Peyer's patch (tissue), 4 donors: ENCODE measurements around the gene LILRA2.
"Not testable (repeated sequence)": the region's sequence is repeated elsewhere in the genome, so short reads cannot be mapped to it uniquely, and the experiment has no call there.

ENCODE experiments used
- CTCF ChIP-seq, 6 experiments: fragments of 450-650 bp in 4 of 6; fragments of 200-600 bp in 2 of 6; sonication (generic) in 1 of 6; IDR thresholded peaks; one replicate each; pipeline ENCODE4 v1.5.1; 2017 to 2019; ENCODE audit warnings: antibody characterized with exemption in 6 of 6, mild to moderate bottlenecking in 3 of 6, moderate library complexity in 1 of 6
- POLR2A ChIP-seq, 2 donors: fragments of 450-650 bp; IDR thresholded peaks; one replicate each; pipeline ENCODE4 v1.5.1; 2017; ENCODE audit warnings: antibody characterized with exemption in 2 of 2, mild to moderate bottlenecking in 2 of 2, moderate library complexity in 2 of 2

- TF ChIP-seq POLR2A, CTCF (IDR thresholded peaks at IDR 0.05): not testable (repeated sequence)
These were observed 58.1 kb downstream of the LILRA2 start for GRCh38 chr19:54631489-54632337.
